ENCODE data around the gene RPL22L1.

GRCh38 chr3:170868577-170869238 lies 1.3 kb downstream of the RPL22L1 start:
- TF ChIP-seq, protein P1, sequence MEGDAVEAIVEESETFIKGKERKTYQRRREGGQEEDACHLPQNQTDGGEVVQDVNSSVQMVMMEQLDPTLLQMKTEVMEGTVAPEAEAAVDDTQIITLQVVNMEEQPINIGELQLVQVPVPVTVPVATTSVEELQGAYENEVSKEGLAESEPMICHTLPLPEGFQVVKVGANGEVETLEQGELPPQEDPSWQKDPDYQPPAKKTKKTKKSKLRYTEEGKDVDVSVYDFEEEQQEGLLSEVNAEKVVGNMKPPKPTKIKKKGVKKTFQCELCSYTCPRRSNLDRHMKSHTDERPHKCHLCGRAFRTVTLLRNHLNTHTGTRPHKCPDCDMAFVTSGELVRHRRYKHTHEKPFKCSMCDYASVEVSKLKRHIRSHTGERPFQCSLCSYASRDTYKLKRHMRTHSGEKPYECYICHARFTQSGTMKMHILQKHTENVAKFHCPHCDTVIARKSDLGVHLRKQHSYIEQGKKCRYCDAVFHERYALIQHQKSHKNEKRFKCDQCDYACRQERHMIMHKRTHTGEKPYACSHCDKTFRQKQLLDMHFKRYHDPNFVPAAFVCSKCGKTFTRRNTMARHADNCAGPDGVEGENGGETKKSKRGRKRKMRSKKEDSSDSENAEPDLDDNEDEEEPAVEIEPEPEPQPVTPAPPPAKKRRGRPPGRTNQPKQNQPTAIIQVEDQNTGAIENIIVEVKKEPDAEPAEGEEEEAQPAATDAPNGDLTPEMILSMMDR (IDR thresholded peaks at IDR 0.05) = no peak
- TF ChIP-seq POLR2A (IDR thresholded peaks at IDR 0.05) = no peak
